ENCODE results near the gene LLCFC1.

LLCFC1 gene

GRCh38 chr7:142983825-142984224 is 44.5 kb downstream of the LLCFC1 start:
- Histone ChIP-seq H4K91ac (ENCODE audit: low read depth, low read length) (no peak overlapping the region), H3K4me3 (ENCODE audit: low read depth, low read length) (no peak overlapping the region), H3K36me3 (ENCODE audit: control insufficient read depth in 1 of 2, insufficient read depth in 2 of 2, low read length in 2 of 2) (no peaks in the 10 kb centered on the region), H3K27ac (ENCODE audit: low read depth, low read length) (no peak overlapping the region), H4K8ac (ENCODE audit: low read depth, low read length) (no peak overlapping the region), H2BK5ac (ENCODE audit: low read depth, low read length, poor library complexity) (no peak overlapping the region), H4K12ac (ENCODE audit: low read depth, low read length) (no peak overlapping the region), H2BK120ac (ENCODE audit: insufficient read depth, low read length, poor library complexity) (no peak overlapping the region), H3K14ac (ENCODE audit: low read length) (no peak overlapping the region), H3K27me3 (ENCODE audit: insufficient read depth, low read length) (no peaks in the 10 kb centered on the region), H2AFZ (ENCODE audit: insufficient read depth, low read length, poor library complexity) (no peak overlapping the region), H3K4me2 (ENCODE audit: low read length) (no peak overlapping the region), H3K9ac (ENCODE audit: low read length) (no peak overlapping the region), H3K79me1 (ENCODE audit: low read length) (no peaks in the 10 kb centered on the region), H2BK12ac (ENCODE audit: low read length) (no peak overlapping the region), H2AK5ac (ENCODE audit: low read length) (no peak overlapping the region), H3K9me3 (ENCODE audit: insufficient read depth, low read depth, low read length) (no peaks in the 10 kb centered on the region), H3K23ac (ENCODE audit: low read length) (no peak overlapping the region), H3K18ac (ENCODE audit: low read length) (no peak overlapping the region), H3K4me1 (ENCODE audit: control insufficient read depth in 1 of 2, insufficient read depth in 2 of 2, low read length in 2 of 2) (no peaks in the 10 kb centered on the region), H3K4ac (ENCODE audit: low read depth, low read length) (no peak overlapping the region), H3K79me2 (ENCODE audit: control insufficient read depth, insufficient read depth, low read length, poor library complexity) (no peaks in the 10 kb centered on the region)
- WGBS (ENCODE audit: extremely low coverage, insufficient coverage, insufficient read length), result no CpG with 5 or more reads among the region's 1 CpG
- no peak for DNase-seq

GRCh38 chr7:142984297-142984696 is 45.0 kb downstream of the LLCFC1 start:
- no peaks in the 10 kb centered on the region for H3K27me3 ChIP-seq (ENCODE audit: insufficient read depth, low read length)
- no peaks in the 10 kb centered on the region for H3K9me3 ChIP-seq (ENCODE audit: insufficient read depth, low read depth, low read length)
- no peaks in the 10 kb centered on the region for H3K79me1 ChIP-seq (ENCODE audit: low read length)
- no peak overlapping the region for H2BK5ac ChIP-seq (ENCODE audit: low read depth, low read length, poor library complexity)
- H3K9ac ChIP-seq (ENCODE audit: low read length), result no peak overlapping the region
- H3K4me2 ChIP-seq (ENCODE audit: low read length), result no peak overlapping the region
- no peaks in the 10 kb centered on the region for H3K79me2 ChIP-seq (ENCODE audit: control insufficient read depth, insufficient read depth, low read length, poor library complexity)
- H3K27ac ChIP-seq (ENCODE audit: low read depth, low read length), result no peak overlapping the region
- no peaks in the 10 kb centered on the region for H3K36me3 ChIP-seq (ENCODE audit: control insufficient read depth in 1 of 2, insufficient read depth in 2 of 2, low read length in 2 of 2)
- no peak overlapping the region for H2AK5ac ChIP-seq (ENCODE audit: low read length)
- H4K8ac ChIP-seq (ENCODE audit: low read depth, low read length), result no peak overlapping the region
- H3K4me1 ChIP-seq (ENCODE audit: control insufficient read depth in 1 of 2, insufficient read depth in 2 of 2, low read length in 2 of 2), result no peaks in the 10 kb centered on the region
- no peak overlapping the region for H2BK120ac ChIP-seq (ENCODE audit: insufficient read depth, low read length, poor library complexity)
- no peak overlapping the region for H2AFZ ChIP-seq (ENCODE audit: insufficient read depth, low read length, poor library complexity)
- H3K23ac ChIP-seq (ENCODE audit: low read length), result no peak overlapping the region
- no peak overlapping the region for H3K4ac ChIP-seq (ENCODE audit: low read depth, low read length)
- WGBS (ENCODE audit: extremely low coverage, insufficient coverage, insufficient read length), result no CpG with 5 or more reads among the region's 1 CpG
- DNase-seq, result no peak
- H4K91ac ChIP-seq (ENCODE audit: low read depth, low read length), result no peak overlapping the region
- H2BK12ac ChIP-seq (ENCODE audit: low read length), result no peak overlapping the region
- no peak overlapping the region for H4K12ac ChIP-seq (ENCODE audit: low read depth, low read length)
- no peak overlapping the region for H3K4me3 ChIP-seq (ENCODE audit: low read depth, low read length)
- no peak overlapping the region for H3K18ac ChIP-seq (ENCODE audit: low read length)
- H3K14ac ChIP-seq (ENCODE audit: low read length), result no peak overlapping the region
